ENCODE measurements around the gene NT5C3A. TPM values are rescaled to one million over a fixed set of nuclear protein-coding genes. Genes with fewer than 3 reads are reported as not detected.

Gene NT5C3A
- total and polyA plus RNA-seq, 9 of the 15 experiments (the other 6 are each of a cell fraction or from before 2014, with no cell fraction given) = 18.6 to 60.1 (median 40.0) TPM

DNA sequence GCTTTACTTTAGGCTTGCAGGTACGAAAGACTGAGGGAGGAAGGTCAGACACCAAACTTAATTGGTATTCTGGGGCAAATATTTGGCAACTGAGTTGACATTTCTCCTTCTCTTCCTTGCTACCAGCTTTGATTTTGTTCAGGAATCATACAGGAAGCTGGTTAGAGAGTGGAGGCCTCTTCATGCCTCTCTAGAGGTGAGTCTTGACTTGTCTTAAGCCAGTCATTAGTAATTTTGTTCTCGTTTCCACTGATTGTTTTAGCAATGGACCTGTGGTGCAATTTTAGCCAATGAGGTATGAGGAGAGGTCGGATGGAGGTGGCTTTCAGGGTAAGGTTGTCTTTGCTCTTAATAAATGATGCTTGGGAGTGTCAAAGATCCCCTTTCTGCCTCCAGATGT is 49.0 kb upstream of the NT5C3A start (continued):
- TF ChIP-seq CUX1 (CRISPR knock-in tag; IDR thresholded peaks at IDR 0.05) = no peak
- no peak for TF ChIP-seq ZNF717 (CRISPR knock-in tag; IDR thresholded peaks at IDR 0.05)
- TF ChIP-seq, protein P1, sequence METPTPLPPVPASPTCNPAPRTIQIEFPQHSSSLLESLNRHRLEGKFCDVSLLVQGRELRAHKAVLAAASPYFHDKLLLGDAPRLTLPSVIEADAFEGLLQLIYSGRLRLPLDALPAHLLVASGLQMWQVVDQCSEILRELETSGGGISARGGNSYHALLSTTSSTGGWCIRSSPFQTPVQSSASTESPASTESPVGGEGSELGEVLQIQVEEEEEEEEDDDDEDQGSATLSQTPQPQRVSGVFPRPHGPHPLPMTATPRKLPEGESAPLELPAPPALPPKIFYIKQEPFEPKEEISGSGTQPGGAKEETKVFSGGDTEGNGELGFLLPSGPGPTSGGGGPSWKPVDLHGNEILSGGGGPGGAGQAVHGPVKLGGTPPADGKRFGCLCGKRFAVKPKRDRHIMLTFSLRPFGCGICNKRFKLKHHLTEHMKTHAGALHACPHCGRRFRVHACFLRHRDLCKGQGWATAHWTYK (CRISPR knock-in tag; IDR thresholded peaks at IDR 0.05) = no peak
- TF ChIP-seq NFE2L1 (tag; IDR thresholded peaks at IDR 0.05; ENCODE audit: borderline replicate concordance, low read depth) = no peak
